HG03442 (cell line): ENCODE results near the gene HOXA4.

ENCODE experiments used
- ATAC-seq: cut with Tn5 transposase; IDR thresholded peaks from one replicate; pipeline ENCODE4 v1.9.1; 2021; ENCODE audit warnings: mild to moderate bottlenecking, moderate library complexity; ENCODE audit not compliant: unreplicated experiment

HOXA4 gene

DNA sequence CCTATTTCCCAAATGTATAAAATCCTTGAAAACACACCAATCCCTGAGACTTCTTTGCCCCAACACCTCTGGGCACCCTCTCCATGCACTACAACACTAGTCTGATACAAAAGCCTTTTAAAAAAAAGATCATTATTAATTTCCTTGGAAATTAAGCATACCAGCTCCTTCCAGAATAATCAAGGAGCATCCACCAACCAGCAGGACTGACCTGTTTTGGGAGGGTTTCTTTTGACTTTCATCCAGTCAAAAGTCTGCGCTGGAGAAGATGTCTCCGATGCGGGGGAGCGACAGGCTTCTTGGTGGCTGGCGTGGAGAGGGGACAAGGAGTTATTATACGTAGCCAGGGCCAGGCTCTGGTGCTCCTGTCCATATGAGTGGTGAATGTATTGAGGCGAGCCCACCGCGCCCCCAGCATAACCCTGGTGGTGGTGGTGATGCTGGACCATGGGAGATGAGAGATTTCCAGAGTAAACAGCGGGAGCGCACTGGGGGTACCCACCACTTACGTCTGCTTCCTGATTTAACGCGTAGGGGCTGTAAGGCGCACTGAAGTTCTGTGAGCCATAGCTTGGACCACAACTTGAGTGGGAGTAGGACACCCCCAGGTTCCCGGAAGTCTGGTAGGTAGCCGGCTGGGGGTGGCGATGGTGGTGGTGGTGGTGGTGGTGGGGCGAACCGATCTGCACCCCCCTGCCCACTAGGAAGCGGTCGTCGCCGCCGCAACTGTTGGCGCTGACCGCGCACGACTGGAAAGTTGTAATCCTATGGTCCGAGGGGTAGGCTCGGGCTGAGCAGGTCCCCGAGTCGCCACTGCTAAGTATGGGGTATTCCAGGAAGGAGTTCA lies 35.3 kb downstream of the HOXA4 start:
- no peak for ATAC-seq

DNA sequence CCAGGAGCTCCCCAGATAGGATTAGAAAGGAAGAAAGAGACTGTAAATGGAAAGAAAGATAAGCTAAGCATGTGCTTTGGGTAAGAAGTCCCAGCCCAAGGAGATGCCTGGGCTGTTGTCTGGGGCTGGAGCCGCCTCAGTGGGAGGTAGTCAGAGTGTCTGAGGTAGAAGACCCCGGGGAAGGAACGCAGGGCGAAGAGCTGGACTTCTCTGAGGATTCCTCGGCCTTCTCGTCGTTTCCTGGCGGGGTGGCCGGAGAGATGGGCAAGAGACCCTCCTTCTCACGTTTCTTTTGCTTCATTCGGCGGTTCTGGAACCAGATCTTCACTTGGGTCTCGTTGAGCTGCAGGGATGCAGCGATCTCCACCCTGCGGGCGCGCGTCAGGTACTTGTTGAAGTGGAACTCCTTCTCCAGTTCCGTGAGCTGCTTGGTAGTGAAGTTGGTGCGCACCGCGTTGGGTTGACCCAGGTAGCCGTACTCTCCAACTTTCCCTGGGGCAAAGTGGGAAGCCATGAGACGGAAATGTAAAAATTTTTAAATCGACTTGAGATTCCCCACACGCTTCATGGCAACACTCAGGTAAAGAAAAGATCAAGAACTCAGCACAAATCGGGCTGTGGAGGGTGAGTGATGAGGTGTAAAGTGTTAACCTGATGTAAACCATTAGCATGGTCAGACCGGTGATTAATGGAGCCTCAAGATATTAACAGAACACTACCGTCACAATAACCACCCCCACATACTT lies 36.1 kb downstream of the HOXA4 start:
- no peak for ATAC-seq

DNA sequence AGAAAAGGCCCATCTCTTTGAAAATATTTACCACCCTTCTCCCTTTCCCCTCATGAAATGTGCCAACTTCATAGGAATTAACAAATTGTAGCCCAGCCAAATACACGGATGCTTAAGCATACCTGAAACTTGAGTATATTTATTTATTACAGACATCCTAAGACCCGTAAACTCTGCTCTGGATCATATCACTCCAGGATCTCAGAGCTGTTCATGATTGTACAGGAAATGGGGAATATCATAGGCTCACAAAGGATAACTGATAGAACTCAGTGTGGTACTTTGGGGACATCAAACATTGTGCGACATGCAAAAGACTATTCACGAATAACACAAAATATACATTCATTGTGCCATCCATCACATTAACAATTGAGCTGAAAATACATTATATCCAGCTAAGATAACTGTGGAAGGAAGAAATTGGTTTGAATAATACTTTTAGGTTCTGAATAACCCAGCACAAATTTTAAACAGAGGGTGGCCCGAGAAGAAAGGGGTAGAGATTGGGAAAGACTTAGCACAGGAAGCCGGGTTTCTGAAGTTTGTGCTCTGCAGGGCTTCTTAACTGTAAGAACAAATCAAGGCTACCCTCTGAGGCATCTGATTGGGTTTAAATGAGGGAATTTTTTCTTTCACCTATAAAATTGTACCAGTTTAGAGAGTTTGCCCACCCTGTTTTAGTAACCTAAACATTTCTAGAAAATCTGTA lies 37.2 kb downstream of the HOXA4 start:
- ATAC-seq, result no peak

DNA sequence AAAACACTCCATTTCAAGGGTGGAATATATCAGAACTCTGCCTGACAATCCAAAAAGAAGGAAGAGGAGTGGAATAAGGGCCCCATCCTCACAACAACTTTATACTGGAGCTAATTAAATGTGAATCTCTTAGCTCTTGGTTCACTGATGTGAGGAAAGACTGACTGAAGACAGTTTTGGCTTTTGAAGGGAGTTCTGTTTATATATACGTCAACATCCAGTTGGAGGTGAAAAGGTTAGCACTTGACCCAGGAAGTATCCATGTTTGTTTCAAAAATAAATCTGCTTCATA lies 37.8 kb downstream of the HOXA4 start:
- no peak for ATAC-seq

DNA sequence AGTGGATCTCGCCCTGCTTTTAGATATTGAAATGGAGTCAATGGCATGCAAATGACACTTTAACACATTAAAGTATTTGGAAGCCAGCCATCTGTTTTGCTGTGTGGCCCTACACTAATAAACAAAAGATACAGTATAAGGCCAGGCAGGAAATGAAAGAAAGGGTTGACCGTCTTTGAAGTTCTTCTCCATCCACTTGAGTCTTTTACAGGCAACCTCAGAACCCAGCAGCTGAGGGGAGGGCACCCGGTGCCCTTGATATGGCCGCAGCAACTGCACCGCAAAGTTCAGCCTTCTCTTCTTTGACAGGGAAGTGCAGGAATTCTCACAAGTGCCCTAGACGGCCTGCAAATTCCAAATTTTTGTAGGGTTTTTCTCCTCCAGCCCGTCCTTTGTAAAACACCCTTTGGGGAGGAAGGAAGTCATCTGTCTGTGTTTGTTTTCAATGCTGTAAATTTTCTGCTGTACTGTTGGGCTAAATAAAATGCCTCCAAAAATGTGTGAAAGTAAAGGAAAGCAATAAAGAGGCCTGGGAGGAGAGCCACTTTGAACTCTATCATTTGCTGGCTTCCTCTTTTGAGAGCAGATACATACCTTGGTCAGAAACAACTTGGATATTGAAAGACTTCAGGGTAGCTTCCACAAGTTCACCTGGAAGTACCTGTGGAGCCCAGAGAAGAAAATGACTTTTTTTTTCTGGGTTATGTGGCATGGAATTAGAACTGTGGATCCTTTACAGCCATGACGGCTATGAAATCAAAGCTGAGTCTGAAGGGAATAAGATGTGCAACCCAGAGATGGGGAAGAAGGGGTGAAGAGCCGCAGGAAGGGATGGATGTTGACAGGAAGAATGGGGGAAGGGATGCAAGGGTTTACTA lies 38.4 kb downstream of the HOXA4 start:
- no peak for ATAC-seq

DNA sequence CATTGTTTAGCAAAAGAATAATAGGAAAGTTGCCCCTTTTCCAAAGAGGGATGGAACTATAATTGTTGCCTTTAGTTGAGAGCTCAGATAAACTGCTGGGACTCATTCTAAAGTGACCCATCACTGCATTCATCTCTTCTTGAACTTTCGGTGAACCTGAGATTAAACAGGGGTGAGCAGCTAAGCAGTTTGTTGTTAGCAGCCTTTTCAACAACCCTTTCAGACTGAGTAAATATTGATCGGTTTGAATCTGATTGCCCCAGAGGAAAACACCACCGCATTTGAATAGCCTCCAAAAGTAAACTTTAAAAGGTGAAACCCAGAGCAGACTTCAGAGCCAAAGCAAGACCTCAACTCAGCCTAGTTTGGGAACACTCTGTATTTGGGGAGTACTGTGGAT lies 39.5 kb downstream of the HOXA4 start:
- ATAC-seq, result no peak

DNA sequence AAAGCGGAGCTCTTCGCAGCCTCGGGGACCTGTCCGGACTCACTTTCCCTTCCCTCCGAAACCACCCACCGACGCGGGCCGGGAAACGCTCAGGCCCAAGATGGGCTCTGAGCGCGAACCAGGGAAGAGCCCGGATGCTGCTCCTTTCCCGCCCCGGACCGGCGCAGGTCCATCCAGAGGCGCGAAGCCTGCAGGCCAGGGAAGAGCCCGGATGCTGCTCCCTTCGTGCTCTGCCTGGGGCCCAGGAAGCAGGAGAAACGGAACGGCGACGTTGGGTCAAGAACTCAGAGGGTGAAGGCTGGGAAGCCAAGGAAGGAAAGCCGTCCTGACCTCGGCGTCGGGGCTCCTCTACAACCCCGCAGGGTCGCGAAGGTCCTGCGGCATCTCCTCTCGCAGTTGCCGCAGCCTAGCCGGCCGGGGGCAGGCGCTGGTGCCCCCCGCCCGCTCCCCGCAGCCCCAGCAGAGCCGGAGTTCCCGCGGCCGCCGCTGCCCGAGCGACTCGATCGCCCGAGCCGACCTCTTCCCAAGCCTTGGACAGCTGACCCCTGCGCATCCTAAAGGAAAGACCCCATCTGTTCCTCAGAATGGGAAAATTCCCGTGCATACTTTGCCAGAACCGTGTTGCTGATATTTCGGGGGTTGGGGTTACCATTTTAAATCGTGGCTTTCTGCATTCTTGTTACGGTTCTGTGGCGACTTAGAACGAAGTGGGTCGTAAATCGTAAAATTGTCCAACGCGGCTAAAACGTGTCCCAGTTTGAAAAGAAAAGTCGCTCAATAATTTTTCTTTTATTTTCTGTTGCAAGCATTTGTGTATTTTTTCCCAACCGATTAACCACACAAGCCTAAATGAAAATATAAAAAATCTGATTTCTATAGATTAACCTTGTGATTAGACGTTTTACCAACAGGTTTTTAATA lies 42.3 kb downstream of the HOXA4 start:
- no peak for ATAC-seq

DNA sequence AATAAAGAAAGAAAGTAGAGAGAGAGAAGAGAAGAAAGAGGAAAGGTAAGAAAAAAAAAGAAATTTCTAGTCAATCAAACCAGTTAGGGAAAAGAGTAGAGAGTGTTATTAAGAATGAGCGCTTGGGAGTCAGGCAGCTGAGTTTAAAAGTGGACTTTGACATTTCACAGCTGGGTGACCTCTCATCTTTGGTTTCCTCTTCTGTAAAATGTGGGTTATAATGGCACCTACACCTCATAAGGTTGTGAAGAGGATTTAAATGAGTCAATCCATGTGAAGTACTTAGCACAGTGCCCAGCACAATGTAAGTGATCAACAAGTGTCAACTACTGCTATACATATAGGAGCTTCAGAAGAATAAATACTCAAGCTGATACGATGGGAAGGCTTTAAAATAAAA lies 46.9 kb downstream of the HOXA4 start:
- no peak for ATAC-seq

DNA sequence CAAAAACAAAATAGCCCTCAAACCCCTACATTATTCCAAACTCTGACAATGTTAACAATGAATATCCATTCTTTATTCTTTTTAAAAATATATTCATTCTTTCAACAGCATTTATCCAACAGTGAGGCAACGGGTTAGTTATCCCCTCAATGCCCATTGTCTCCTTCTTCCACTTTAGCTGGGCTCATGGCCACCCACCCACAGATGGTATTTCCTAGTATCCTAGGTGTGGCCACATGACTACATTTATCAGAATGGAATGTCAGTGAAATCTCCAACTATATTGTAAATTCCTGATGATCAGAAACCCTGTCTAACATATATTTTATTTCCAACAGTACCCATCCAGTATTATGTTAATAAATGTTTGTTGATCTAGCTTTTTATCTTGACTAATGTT lies 48.4 kb downstream of the HOXA4 start:
- no peak for ATAC-seq

DNA sequence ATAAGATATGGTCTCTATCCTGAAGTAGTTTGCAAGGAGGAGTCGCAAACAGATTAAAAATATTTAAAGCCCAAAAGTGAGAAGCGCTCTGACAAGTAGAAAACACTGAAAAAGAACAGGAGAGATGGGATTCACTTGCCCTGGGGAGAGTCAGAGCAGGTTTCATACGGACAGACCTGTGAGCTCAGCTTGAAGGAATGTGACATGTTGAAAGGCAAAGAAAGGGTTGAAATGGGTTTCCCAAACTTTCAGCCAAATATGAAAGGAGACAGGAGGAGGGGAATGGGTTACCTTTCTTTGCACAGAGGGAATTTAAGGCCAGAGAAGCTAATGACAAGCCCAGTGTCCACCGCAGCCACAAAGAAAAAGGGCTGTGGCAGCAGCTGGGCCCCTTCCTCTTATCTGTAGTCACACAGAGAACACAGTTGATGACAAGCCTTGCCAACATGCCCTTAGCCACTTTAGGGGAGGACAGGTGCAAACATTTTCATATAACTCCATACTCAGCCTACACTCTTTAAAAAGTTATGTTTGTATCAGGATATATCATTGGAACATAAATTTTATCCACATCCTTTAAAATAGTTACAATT lies 49.6 kb downstream of the HOXA4 start:
- no peak for ATAC-seq

DNA sequence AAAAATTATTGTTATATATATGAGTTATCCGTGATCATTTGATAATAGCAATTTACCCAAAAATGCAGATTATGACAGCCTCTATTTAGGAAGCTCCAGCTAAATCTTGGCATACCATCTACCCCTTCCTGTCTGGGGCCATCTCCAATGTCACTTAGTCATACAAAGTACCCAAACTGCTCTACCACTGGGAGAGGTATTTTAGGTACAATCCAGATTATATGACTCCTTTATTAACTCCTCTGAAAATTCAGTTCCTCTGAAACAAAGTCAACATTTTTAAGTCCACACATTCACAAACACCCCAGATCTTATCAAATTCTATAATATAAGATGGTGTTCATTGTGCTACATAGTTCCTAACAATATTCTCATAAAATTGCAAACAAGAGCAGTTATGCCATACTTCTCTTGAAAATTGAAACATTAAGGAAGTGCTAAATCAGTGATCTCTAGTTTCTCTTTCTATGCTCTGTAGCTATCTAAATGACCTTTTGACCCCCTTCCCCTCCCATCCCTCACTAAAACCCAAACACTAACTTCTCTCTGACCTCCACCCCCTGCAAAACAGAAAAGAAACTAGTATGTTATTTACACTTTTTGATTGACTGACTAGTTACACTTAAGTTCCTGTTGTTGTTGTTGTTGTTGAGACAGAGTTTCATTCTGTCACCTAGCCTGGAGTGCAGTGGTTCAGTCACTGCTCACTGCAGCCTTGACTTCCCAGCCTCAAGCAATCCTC lies 51.2 kb downstream of the HOXA4 start:
- ATAC-seq, result no peak

DNA sequence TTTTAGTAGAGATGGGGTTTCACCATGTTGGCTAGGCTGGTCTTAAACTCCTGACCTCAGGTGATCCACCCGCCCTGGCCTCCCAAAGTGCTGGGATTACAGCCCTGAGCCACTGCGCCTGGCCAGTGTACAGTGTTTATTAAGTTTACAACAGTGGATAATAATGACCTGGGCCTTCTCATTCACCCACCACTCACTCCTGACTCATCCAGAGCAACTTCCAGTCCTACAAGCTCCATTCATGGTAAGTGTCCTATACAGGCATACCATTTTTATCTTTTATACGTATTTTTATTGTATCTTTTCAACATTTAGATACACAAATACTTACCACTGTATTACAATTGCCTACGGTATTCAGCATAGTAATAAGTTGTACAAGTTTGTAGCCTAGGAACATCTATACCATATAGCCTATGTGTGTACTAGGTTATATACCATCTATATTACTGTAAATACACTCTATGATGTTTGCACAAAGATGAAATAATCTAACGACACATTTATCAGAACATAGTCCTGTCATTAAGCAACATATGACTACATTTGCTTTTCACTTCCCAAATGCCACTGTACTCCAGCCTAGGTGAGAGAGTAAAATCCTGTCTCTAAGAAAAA lies 51.8 kb downstream of the HOXA4 start:
- no peak for ATAC-seq
